Loucy (cell line): ENCODE data around the gene HNRNPH3.

ENCODE experiments used
- H2AFZ ChIP-seq: fragments of 200-600 bp; sonication (generic); 2 replicates; pipeline ENCODE4 v1.6.0; 2016; ENCODE audit warnings: antibody characterized with exemption, mild to moderate bottlenecking, low read length, moderate library complexity
- H3F3A ChIP-seq: fragments of 200-600 bp; 2 replicates; pipeline ENCODE4 v1.6.0; 2016; ENCODE audit warnings: antibody characterized with exemption, low read depth, mild to moderate bottlenecking
- H3K27me3 ChIP-seq: fragments of 200-600 bp; sonication (generic); 2 replicates; pipeline ENCODE4 v1.6.1; 2014; ENCODE audit warnings: low read length, mild to moderate bottlenecking; ENCODE audit not compliant: insufficient read depth, poor library complexity, severe bottlenecking
- H3K36me3 ChIP-seq: fragments of 200-600 bp; sonication (generic); 2 replicates; pipeline ENCODE4 v1.6.1; 2016; ENCODE audit warnings: low read length; ENCODE audit not compliant: insufficient read depth
- H3K4me1 ChIP-seq: fragments of 200-600 bp; sonication (generic); 2 replicates; pipeline ENCODE4 v1.5.1; 2014; ENCODE audit warnings: low read length, mild to moderate bottlenecking; ENCODE audit not compliant: insufficient read depth, poor library complexity, severe bottlenecking
- H3K4me2 ChIP-seq: fragments of 200-600 bp; sonication (generic); 2 replicates; pipeline ENCODE4 v1.6.0; 2014; ENCODE audit warnings: antibody characterized with exemption, low read length, low read depth, mild to moderate bottlenecking; ENCODE audit not compliant: poor library complexity, severe bottlenecking
- H3K4me3 ChIP-seq: fragments of 200-600 bp; sonication (generic); 2 replicates; pipeline ENCODE4 v1.5.1; 2014; ENCODE audit warnings: low read length, mild to moderate bottlenecking, mixed read lengths; ENCODE audit not compliant: poor library complexity, severe bottlenecking
- H3K79me2 ChIP-seq: fragments of 200-600 bp; sonication (generic); 2 replicates; pipeline ENCODE4 v1.6.1; 2014; ENCODE audit warnings: low read length; ENCODE audit not compliant: insufficient read depth
- H3K9ac ChIP-seq: fragments of 200-600 bp; sonication (generic); 2 replicates; pipeline ENCODE4 v1.6.0; 2014; ENCODE audit warnings: mild to moderate bottlenecking, low read depth, low read length, moderate library complexity; ENCODE audit not compliant: poor library complexity, severe bottlenecking
- H3K9me2 ChIP-seq: fragments of 200-600 bp; sonication (generic); replicated peaks from 2 replicates; pipeline ENCODE4 v1.6.1; 2016; ENCODE audit warnings: low read depth, low read length, mixed read lengths
- H3K9me3 ChIP-seq: fragments of 200-600 bp; sonication (generic); 2 replicates; pipeline ENCODE4 v1.6.1; 2014; ENCODE audit warnings: mild to moderate bottlenecking, antibody characterized with exemption, low read length, low read depth; ENCODE audit not compliant: insufficient read depth
- H4K20me1 ChIP-seq: fragments of 200-600 bp; sonication (generic); 2 replicates; pipeline ENCODE4 v1.6.0; 2014; ENCODE audit warnings: antibody characterized with exemption, low read length, mild to moderate bottlenecking; ENCODE audit not compliant: insufficient read depth, poor library complexity, severe bottlenecking
- CTCF ChIP-seq: fragments of 200-600 bp; sonication (generic); conservative IDR thresholded peaks from 2 replicates; pipeline ENCODE4 v1.5.1; 2014; ENCODE audit warnings: mild to moderate bottlenecking, antibody characterized with exemption, low read length
- EZH2phosphoT487 ChIP-seq: fragments of 200-600 bp; IDR thresholded peaks from 2 replicates; pipeline ENCODE4 v1.6.1; 2018; ENCODE audit warnings: antibody characterized with exemption, mild to moderate bottlenecking, moderate library complexity, borderline replicate concordance

HNRNPH3 gene

GRCh38 chr10:68331455-68332258, at the start of gene HNRNPH3:
Gene HNRNPH3 (plus strand): TSS chr10:68332064. CDS start chr10:68337222, 5,158 bp downstream.
- H3F3A ChIP-seq = no peaks in the 10 kb centered on the region
- no peaks in the 10 kb centered on the region for H3K9me3 ChIP-seq
- H2AFZ ChIP-seq = peak within 1 kb of the TSS; percentile 90
- peak within 1 kb of the TSS; percentile 98 for H3K9ac ChIP-seq
- peak within 1 kb of the TSS; percentile 90 for H3K4me3 ChIP-seq
- H3K4me1 ChIP-seq = peaks cover 30% of the 10 kb centered on the region
- H3K27me3 ChIP-seq = peaks cover 12% of the 10 kb centered on the region
- H3K4me2 ChIP-seq = peak within 1 kb of the TSS; percentile 91
- peaks cover 6% of the 10 kb centered on the region; the same call in 1 of the 2 replicates for H3K36me3 ChIP-seq
- H4K20me1 ChIP-seq = peaks cover 44% of the 10 kb centered on the region
- H3K9me2 ChIP-seq = no peaks in the 10 kb centered on the region
- no peak for TF ChIP-seq CTCF
- TF ChIP-seq EZH2phosphoT487 = no peak
- peaks cover 65% of the 10 kb centered on the region for H3K79me2 ChIP-seq

GRCh38 chr10:68284062-68285001, 47.5 kb upstream of the HNRNPH3 start:
- Histone ChIP-seq H3K9ac (no peak overlapping the region), H3F3A (no peaks in the 10 kb centered on the region), H3K9me3 (no peaks in the 10 kb centered on the region), H4K20me1 (no peaks in the 10 kb centered on the region), H3K9me2 (no peaks in the 10 kb centered on the region), H2AFZ (no peak overlapping the region), H3K4me1 (no peaks in the 10 kb centered on the region), H3K4me3 (no peak overlapping the region), H3K79me2 (no peaks in the 10 kb centered on the region), H3K27me3 (no peaks in the 10 kb centered on the region), H3K4me2 (no peak overlapping the region), H3K36me3 (no peaks in the 10 kb centered on the region)
- TF ChIP-seq CTCF (no peak), EZH2phosphoT487 (no peak)

GRCh38 chr10:68288717-68289116, 43.1 kb upstream of the HNRNPH3 start:
- Histone ChIP-seq H3K4me2 (no peak overlapping the region), H4K20me1 (no peaks in the 10 kb centered on the region), H2AFZ (no peak overlapping the region), H3K36me3 (no peaks in the 10 kb centered on the region), H3K4me3 (no peak overlapping the region), H3K9me3 (no peaks in the 10 kb centered on the region), H3K4me1 (no peaks in the 10 kb centered on the region), H3K27me3 (no peaks in the 10 kb centered on the region), H3K9me2 (no peaks in the 10 kb centered on the region), H3K9ac (no peak overlapping the region), H3F3A (no peaks in the 10 kb centered on the region), H3K79me2 (no peaks in the 10 kb centered on the region)
- TF ChIP-seq EZH2phosphoT487 = no peak
- TF ChIP-seq CTCF = no peak
